Immature natural killer cell (primary cell): Measurements from ENCODE around the gene ADIPOR2. TPM values are rescaled to one million over a fixed set of nuclear protein-coding genes. Genes with fewer than 3 reads are reported as not detected.
A peak's percentile ranks its signal among the peaks of the same experiment; 100 is the strongest.
"Not testable (repeated sequence)": the region's sequence is repeated elsewhere in the genome, so short reads cannot be mapped to it uniquely, and the experiment has no call there.

ENCODE experiments used
- DNase-seq, 3 donors: peaks; one replicate each; pipeline ENCODE4 v3.0.0; 2022; ENCODE audit warnings: mixed read lengths in 1 of 3
- H3K27ac Mint-ChIP-seq, 6 donors: one replicate each; pipeline ENCODE4 v1.8.0; 2020; ENCODE audit warnings: mixed read lengths in 6 of 6, mild to moderate bottlenecking in 5 of 6, inconsistent platforms in 4 of 6, moderate library complexity in 3 of 6
- H3K27me3 Mint-ChIP-seq, 3 donors: one replicate each; pipeline ENCODE4 v1.8.0; 2020 to 2021; ENCODE audit warnings: low read depth in 3 of 3, mild to moderate bottlenecking in 3 of 3, mixed read lengths in 3 of 3, moderate library complexity in 3 of 3, inconsistent platforms in 1 of 3
- H3K36me3 Mint-ChIP-seq, 3 donors: one replicate each; pipeline ENCODE4 v1.8.0; 2020; ENCODE audit warnings: mixed read lengths in 3 of 3, inconsistent platforms in 2 of 3, mild to moderate bottlenecking in 2 of 3
- H3K4me1 Mint-ChIP-seq, 2 donors: one replicate each; pipeline ENCODE4 v1.8.0; 2020; ENCODE audit warnings: inconsistent platforms in 2 of 2, mild to moderate bottlenecking in 2 of 2, mixed read lengths in 2 of 2, moderate library complexity in 1 of 2
- H3K4me3 Mint-ChIP-seq, 5 donors: one replicate each; pipeline ENCODE4 v1.8.0; 2020; ENCODE audit warnings: mild to moderate bottlenecking in 5 of 5, mixed read lengths in 5 of 5, inconsistent platforms in 3 of 5, moderate library complexity in 3 of 5
- H3K9me3 Mint-ChIP-seq, 6 donors: one replicate each; pipeline ENCODE4 v1.8.0; 2020; ENCODE audit warnings: mild to moderate bottlenecking in 6 of 6, mixed read lengths in 6 of 6, inconsistent platforms in 4 of 6, moderate library complexity in 3 of 6
- polyA plus RNA-seq, 3 donors: library from polyadenylated mRNA; unstranded; fragments of 300-500 nt; fragmentation: Illumina TruSeq; gene quantifications; one replicate each; pipeline ENCODE4 v1.2.3, GENCODE V29; 2021

ADIPOR2 gene
- polyA plus RNA-seq, 3 donors from 2014 or later, result 4.6 to 11.3 (median 4.7) TPM

- peaks cover 0 to 6% (median 0%) of the 10 kb centered on the region in 6 donors for H3K9me3 Mint-ChIP-seq
- H3K36me3 Mint-ChIP-seq, result peaks cover 12 to 17% (median 12%) of the 10 kb centered on the region in 3 donors
- peaks cover 1 to 4% (median 1%) of the 10 kb centered on the region in 3 donors for H3K27me3 Mint-ChIP-seq
- H3K4me3 Mint-ChIP-seq, result peak overlapping the region in 4 of 5 donors; percentile 15 to 45 (median 23)
- H3K4me1 Mint-ChIP-seq, result peaks cover 60 to 83% of the 10 kb centered on the region in 2 donors
- DNase-seq, result no peak
- peak overlapping the region; percentile 6 to 71 (median 42) for H3K27ac Mint-ChIP-seq
Observed at GRCh38 chr12:1716911-1717310, 26.0 kb downstream of the ADIPOR2 start.

GRCh38 chr12:1719139-1719538 lies 28.3 kb downstream of the ADIPOR2 start:
- Mint-ChIP-seq H3K4me3 (no peak overlapping the region), H3K27ac (no peak overlapping the region), H3K9me3 (peaks cover 0 to 6% (median 0%) of the 10 kb centered on the region in 6 donors), H3K4me1 (peaks cover 59 to 82% of the 10 kb centered on the region in 2 donors), H3K36me3 (peaks cover 12 to 14% (median 12%) of the 10 kb centered on the region in 3 donors), H3K27me3 (peaks cover 1 to 6% (median 1%) of the 10 kb centered on the region in 3 donors)
- DNase-seq, result no peak

GRCh38 chr12:1720494-1720893 lies 29.6 kb downstream of the ADIPOR2 start:
- no peak for DNase-seq
- H3K4me1 Mint-ChIP-seq, result peaks cover 54 to 80% of the 10 kb centered on the region in 2 donors
- H3K27me3 Mint-ChIP-seq, result peaks cover 1 to 6% (median 1%) of the 10 kb centered on the region in 3 donors
- no peaks in the 10 kb centered on the region for H3K9me3 Mint-ChIP-seq
- peaks cover 4 to 5% (median 4%) of the 10 kb centered on the region in 3 donors for H3K36me3 Mint-ChIP-seq
- no peak overlapping the region for H3K27ac Mint-ChIP-seq
- no peak overlapping the region for H3K4me3 Mint-ChIP-seq

- Mint-ChIP-seq H3K4me1 (peaks cover 41 to 81% of the 10 kb centered on the region in 2 donors), H3K4me3 (no peak overlapping the region), H3K27ac (peak overlapping the region in 1 of 6 donors; percentile 63), H3K9me3 (no peaks in the 10 kb centered on the region), H3K27me3 (peaks cover 1 to 6% (median 1%) of the 10 kb centered on the region in 3 donors), H3K36me3 (peaks cover 0 to 5% (median 0%) of the 10 kb centered on the region in 3 donors)
- no peak for DNase-seq
Observed at GRCh38 chr12:1723721-1724120, 32.9 kb downstream of the ADIPOR2 start.

- H3K4me3 Mint-ChIP-seq, result no peak overlapping the region
- peaks cover 1 to 6% (median 1%) of the 10 kb centered on the region in 3 donors for H3K27me3 Mint-ChIP-seq
- no peak for DNase-seq
- peak overlapping the region in 5 of 6 donors; percentile 3 to 79 (median 49) for H3K27ac Mint-ChIP-seq
- peaks cover 0 to 5% (median 0%) of the 10 kb centered on the region in 3 donors for H3K36me3 Mint-ChIP-seq
- peaks cover 40 to 80% of the 10 kb centered on the region in 2 donors for H3K4me1 Mint-ChIP-seq
- no peaks in the 10 kb centered on the region for H3K9me3 Mint-ChIP-seq
Observed at GRCh38 chr12:1724250-1724649, 33.4 kb downstream of the ADIPOR2 start.

GRCh38 chr12:1726753-1727152 lies 35.9 kb downstream of the ADIPOR2 start:
- peaks cover 3 to 13% (median 4%) of the 10 kb centered on the region in 3 donors for H3K36me3 Mint-ChIP-seq
- H3K4me3 Mint-ChIP-seq, result no peak overlapping the region
- H3K27ac Mint-ChIP-seq, result peak overlapping the region in 4 of 6 donors; percentile 6 to 81 (median 56)
- H3K9me3 Mint-ChIP-seq, result no peaks in the 10 kb centered on the region
- no peak for DNase-seq
- peaks cover under 1 to 2% (median 2%) of the 10 kb centered on the region in 3 donors for H3K27me3 Mint-ChIP-seq
- H3K4me1 Mint-ChIP-seq, result peaks cover 31 to 69% of the 10 kb centered on the region in 2 donors

- H3K4me1 Mint-ChIP-seq, result peaks cover 29 to 74% of the 10 kb centered on the region in 2 donors
- H3K27me3 Mint-ChIP-seq, result peaks cover 0 to 2% (median 2%) of the 10 kb centered on the region in 3 donors
- H3K36me3 Mint-ChIP-seq, result peaks cover 3 to 13% (median 4%) of the 10 kb centered on the region in 3 donors
- no peak overlapping the region for H3K4me3 Mint-ChIP-seq
- H3K27ac Mint-ChIP-seq, result no peak overlapping the region
- DNase-seq, result no peak
- no peaks in the 10 kb centered on the region for H3K9me3 Mint-ChIP-seq
Observed at GRCh38 chr12:1728824-1729223, 38.0 kb downstream of the ADIPOR2 start.

- peaks cover 30 to 61% of the 10 kb centered on the region in 2 donors for H3K4me1 Mint-ChIP-seq
- no peak overlapping the region for H3K27ac Mint-ChIP-seq
- H3K9me3 Mint-ChIP-seq, result no peaks in the 10 kb centered on the region
- no peak overlapping the region for H3K4me3 Mint-ChIP-seq
- peaks cover 0 to 2% (median 0%) of the 10 kb centered on the region in 3 donors for H3K27me3 Mint-ChIP-seq
- H3K36me3 Mint-ChIP-seq, result peaks cover 3 to 13% (median 4%) of the 10 kb centered on the region in 3 donors
- DNase-seq, result no peak
Observed at GRCh38 chr12:1731019-1731687, 40.3 kb downstream of the ADIPOR2 start.

GRCh38 chr12:1731688-1732078 lies 40.8 kb downstream of the ADIPOR2 start:
- DNase-seq, H3K4me3 Mint-ChIP-seq, H3K27me3 Mint-ChIP-seq, H3K9me3 Mint-ChIP-seq, H3K27ac Mint-ChIP-seq: not testable (repeated sequence)
- Mint-ChIP-seq H3K4me1 (peaks cover 30 to 61% of the 10 kb centered on the region in 2 donors), H3K36me3 (peaks cover 3 to 13% (median 4%) of the 10 kb centered on the region in 3 donors)

- no peak for DNase-seq
- Mint-ChIP-seq H3K27me3 (peaks cover 0 to 2% (median 0%) of the 10 kb centered on the region in 3 donors), H3K9me3 (no peaks in the 10 kb centered on the region), H3K4me3 (no peak overlapping the region), H3K36me3 (peaks cover 3 to 8% (median 4%) of the 10 kb centered on the region in 3 donors), H3K27ac (peak overlapping the region in 3 of 6 donors; percentile 20 to 28 (median 25)), H3K4me1 (peaks cover 37 to 61% of the 10 kb centered on the region in 2 donors)
Observed at GRCh38 chr12:1732914-1733313, 42.0 kb downstream of the ADIPOR2 start.

GRCh38 chr12:1733712-1734111 lies 42.8 kb downstream of the ADIPOR2 start:
- not testable (repeated sequence) for H3K27ac Mint-ChIP-seq, H3K9me3 Mint-ChIP-seq, H3K36me3 Mint-ChIP-seq, DNase-seq, H3K4me3 Mint-ChIP-seq, H3K27me3 Mint-ChIP-seq
- H3K4me1 Mint-ChIP-seq, result peaks cover 41 to 65% of the 10 kb centered on the region in 2 donors

GRCh38 chr12:1737652-1738286 lies 46.9 kb downstream of the ADIPOR2 start:
- Mint-ChIP-seq H3K4me3 (no peak overlapping the region), H3K4me1 (peaks cover 68 to 79% of the 10 kb centered on the region in 2 donors), H3K27ac (peak overlapping the region in 5 of 6 donors; percentile 40 to 85 (median 77)), H3K9me3 (no peaks in the 10 kb centered on the region), H3K27me3 (no peaks in the 10 kb centered on the region), H3K36me3 (no peaks in the 10 kb centered on the region)
- DNase-seq, result no peak

- no peaks in the 10 kb centered on the region for H3K9me3 Mint-ChIP-seq
- peak overlapping the region in 5 of 6 donors; percentile 34 to 94 (median 69) for H3K27ac Mint-ChIP-seq
- H3K27me3 Mint-ChIP-seq, result no peaks in the 10 kb centered on the region
- DNase-seq, result no peak
- no peaks in the 10 kb centered on the region for H3K36me3 Mint-ChIP-seq
- peak overlapping the region in 1 of 5 donors; percentile 1 for H3K4me3 Mint-ChIP-seq
- H3K4me1 Mint-ChIP-seq, result peaks cover 70 to 75% of the 10 kb centered on the region in 2 donors
Observed at GRCh38 chr12:1738446-1738845, 47.6 kb downstream of the ADIPOR2 start.

- H3K4me3 Mint-ChIP-seq, result peak overlapping the region in 3 of 5 donors; percentile 1 to 33 (median 4)
- H3K4me1 Mint-ChIP-seq, result peaks cover 66 to 68% of the 10 kb centered on the region in 2 donors
- no peaks in the 10 kb centered on the region for H3K27me3 Mint-ChIP-seq
Observed at GRCh38 chr12:1739368-1739767, 48.5 kb downstream of the ADIPOR2 start.

More at GRCh38 chr12:1739368-1739767, 48.5 kb downstream of the ADIPOR2 start:
- Mint-ChIP-seq H3K9me3 (no peaks in the 10 kb centered on the region), H3K27ac (peak overlapping the region; percentile 89 to 94 (median 92)), H3K36me3 (no peaks in the 10 kb centered on the region)
- DNase-seq, result no peak
